Measurements from ENCODE around the gene POU6F2.

POU6F2 gene

DNA sequence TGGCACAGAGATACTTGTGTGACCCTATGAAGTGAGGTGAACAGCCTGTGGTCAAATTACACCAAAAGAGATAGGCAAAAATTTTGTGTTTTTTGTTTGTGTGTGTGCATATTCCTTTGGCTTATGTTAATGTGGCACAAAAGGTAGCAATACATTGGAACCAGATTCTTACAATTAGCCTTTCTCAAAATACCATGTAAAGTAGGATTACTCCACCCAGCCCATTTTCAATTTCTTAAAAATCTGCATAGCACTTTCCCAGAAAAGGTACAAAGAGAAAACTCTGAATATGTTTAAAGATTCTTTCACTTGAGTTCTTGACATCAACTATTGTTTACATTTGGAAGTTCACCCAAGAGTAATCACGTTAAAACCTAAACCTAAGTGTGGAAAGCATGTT, 431.2 kb downstream of the POU6F2 start:
- no peak for DNase-seq

DNA sequence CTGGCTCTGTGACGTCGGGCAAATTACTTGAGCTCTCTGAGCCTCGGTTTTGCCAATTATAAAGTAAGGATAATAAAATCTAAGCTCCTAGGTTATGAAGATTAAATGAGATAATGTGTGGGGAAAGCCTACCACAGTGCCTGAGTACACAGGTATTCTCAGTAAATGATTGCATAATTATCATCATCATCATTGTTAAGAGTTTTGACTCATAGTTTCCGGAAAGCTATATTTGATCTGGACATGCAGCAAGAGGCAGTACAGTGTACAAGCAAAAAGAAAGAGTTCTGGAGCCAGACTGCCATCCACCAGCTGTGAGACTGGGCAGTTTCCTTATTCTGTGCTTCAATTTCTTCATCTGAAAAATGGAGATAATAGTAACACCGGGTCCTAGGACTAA, 432.9 kb downstream of the POU6F2 start:
- DNase-seq = no peak

DNA sequence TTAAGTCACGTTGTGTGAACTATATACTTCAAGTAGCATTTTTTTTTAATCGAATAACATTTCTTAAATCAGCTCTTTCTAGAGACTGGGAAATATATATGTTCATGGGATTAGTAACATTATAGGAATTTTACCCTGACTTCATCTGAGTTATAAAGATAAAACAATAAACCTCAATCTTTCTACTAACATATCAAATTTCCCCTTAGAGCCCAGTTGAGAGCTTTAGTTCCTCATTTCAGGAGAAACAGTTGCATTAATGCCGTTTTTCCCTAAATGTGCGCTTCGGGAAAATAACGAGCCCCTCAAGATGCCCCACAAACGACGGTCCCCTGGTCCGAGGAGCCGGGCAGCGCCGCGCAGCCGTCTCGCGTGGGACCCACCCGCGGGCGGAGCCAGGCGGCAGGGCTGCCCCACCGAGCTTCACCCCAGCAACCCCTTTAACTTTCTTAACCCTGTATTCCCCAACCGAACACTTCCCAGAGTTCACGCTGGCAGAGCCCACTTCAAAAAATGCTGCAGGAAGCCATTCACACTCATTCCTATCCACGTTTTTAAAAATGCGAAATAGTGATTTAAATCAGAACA, 436.0 kb downstream of the POU6F2 start:
- no peak for DNase-seq

DNA sequence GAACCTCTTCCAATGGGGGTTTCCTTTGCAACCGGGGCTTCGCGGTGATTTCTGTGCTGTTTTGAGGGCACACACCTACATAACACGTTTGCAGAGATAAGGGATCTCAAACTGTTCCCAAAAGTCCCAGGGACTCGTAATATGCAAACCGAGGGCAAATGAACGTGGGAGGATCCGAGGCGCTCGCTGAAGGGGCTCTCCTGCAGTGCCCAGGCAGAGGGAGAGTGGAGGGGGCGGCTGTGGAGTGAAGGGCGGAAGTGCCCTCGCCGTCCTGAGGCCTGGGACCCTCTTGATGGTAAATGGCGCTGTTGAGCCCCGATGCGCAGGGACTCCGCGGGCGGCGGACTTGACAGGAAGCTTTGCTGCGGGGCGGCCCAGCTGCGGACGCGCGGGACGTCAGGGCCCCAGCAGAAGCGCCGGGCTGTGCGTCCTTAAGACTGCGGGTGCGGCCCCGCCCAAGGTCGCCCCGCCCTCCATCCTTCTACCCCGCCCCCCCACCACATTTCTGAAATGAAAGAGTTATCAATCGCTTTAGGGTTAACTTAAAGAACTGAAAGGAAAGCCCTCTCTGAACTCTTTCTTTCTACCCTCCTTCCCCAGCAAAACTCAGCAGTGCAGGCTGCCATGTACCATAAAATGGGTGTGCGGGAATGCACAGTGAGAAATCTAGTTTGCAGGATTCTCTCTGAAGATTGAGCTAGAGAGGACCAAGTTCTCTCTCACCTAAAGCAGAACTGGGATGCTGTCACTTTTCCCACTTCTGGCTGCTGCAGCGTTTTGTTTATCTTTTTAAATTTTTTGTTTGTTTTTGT, 436.7 kb downstream of the POU6F2 start:
- no peak for DNase-seq

DNA sequence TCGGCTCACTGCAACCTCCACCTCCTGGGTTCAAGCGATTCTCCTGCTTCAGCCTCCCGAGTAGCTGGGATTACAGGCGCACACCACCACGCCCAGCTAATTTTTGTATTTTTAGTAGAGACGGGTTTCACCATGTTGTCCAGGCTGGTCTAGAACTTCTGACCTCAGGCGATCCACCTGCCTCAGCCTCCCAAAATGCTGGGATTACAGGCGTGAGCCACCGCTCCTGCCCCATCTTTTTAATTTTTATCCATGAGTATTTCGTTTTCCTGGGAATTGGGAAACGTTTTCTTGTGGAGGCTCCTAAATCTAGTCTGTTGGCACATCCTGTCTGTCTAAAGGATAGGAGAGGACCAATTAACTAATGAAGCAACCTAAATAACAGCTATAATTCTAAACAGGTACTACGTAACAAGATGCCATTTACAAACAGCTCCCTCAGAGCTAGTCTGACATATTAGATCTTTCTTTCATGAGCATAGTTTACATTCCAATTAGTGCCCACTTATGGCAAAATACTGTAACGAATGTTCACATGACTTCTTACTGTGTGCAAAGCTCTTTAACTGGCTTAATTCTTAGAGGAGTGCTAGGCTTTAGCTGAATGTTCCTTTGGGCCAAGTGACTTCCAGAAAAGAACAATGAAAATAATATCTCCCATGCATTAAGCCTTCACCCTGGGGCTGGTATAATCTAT, 437.5 kb downstream of the POU6F2 start:
- DNase-seq = no peak

DNA sequence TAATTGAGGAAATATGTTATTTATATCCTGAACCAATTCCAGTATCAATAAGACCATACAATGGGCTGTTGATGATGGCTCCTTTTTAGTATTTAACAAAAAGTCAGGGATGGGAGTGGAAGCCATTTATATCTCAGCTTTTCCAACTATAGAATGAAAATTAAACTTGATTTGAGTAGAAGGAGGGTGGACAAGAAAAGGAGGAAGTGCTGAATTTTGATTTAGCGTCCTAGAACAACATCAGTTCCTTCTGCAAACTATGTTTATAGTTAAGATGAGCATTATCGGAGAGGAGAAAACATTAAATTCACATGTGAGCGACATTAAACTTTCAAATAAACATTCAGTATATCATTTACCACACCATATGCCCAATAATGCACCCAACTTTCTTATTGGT, 439.2 kb downstream of the POU6F2 start:
- DNase-seq = no peak

DNA sequence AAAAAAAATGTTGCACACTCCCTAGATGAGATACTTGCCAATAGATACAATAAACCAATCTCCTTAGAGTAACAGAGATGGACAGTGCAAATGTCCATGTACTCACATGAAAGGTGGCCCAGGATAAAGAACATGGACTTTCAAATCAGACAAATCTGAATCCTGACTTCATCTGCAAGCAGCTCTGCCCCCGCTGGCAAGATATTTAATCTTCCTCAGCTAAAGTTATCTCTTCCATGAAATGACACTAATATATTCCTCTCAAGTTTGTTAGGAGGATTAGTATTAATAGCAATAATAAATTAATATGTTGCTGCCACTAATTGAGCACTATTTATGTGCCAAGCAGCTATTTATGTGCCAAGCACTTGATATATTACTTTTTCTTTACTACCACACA, 439.9 kb downstream of the POU6F2 start:
- no peak for DNase-seq

DNA sequence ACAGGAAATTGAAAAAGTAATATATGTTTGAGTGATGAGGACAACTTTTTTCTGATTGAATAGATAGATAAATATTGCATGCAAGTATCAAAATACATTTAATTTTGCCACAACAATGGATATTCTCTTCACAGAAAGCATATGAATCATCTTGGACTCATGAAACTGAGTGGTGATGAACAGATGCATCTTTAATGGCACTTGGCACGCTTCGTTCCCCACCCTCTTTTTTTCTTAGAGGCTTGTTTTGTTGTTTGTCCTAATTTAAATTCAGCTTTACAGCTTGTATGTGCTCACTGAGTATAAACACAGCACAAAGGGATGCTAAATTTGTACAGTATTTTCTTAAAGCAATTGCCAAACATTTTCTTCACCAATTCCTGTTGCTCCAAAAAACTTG, 443.5 kb downstream of the POU6F2 start:
- no peak for DNase-seq

DNA sequence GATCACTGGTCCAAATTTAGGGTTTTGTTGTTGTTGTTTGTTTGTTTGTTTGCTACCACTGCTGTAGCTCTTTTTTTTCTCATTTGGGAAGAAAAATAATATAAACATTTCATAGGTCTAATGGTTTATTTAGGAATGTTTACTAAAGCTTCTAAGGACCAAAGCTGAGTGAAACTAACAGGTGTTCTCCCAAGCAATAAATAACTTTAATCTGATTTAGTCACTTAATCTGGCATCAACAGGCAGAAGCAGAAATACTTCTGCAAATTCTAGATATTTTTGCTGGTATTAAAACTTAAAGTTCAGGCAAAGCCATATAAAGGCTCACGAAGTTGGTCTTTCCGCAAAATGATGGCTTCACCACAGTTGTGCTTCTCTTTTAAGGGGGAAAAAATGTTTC, 444.0 kb downstream of the POU6F2 start:
- no peak for DNase-seq

DNA sequence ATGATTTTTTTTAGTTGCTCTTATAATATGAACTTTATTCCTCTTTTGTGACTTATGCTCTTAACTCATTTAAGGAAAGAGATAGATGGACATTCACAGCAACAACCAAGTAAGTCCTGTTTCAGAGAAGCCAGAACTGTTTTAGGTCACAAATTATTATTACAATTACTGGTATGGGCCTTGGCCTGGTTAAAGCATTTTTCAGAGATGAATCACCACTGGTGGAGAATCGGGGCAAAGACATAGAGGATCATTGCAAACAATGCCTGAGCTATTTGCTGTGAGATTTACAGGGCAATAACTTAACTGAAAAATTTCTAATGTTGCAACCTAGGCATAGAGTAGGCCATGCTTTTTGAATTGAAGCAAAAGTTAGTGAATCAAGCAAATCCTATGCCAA, 450.5 kb downstream of the POU6F2 start:
- DNase-seq = no peak

DNA sequence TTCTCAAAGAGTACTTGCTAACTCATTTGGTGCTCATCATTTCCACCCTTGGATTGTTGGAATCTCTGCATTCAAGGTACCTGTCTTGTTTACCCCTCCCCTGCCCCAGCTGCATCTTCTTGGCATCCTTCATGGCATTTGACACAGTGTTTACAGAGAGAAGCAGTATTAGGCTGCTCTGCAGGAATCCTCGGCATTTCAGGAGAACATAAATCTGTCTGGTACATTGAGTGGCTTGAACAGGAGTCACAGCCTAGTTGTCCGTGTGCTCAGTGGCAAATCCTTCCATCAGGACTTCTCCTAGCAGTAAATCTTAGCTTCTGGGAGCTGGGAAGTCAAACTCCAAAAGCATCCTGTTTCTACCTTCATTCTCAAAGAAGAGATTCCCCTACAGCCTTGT, 451.7 kb downstream of the POU6F2 start:
- no peak for DNase-seq

DNA sequence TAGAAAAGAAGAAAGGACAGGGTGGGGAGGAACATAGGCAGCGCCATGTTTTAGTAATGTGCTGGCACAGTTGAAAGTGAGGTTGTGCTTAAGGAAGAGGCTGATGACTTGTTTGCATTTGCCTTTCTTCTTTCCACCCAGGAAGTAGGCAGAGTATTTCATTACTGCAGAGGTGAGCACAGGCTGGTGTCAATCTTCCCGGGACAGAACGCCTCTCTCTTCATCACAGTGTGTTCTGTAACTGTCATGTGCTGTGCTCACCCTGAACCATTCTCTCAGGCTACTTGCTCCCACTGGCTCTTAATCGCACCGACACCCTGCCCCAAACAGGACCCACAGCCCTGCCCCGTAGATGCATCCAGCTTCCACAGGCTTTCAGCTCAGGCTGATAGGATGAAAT, 452.7 kb downstream of the POU6F2 start:
- DNase-seq = no peak

DNA sequence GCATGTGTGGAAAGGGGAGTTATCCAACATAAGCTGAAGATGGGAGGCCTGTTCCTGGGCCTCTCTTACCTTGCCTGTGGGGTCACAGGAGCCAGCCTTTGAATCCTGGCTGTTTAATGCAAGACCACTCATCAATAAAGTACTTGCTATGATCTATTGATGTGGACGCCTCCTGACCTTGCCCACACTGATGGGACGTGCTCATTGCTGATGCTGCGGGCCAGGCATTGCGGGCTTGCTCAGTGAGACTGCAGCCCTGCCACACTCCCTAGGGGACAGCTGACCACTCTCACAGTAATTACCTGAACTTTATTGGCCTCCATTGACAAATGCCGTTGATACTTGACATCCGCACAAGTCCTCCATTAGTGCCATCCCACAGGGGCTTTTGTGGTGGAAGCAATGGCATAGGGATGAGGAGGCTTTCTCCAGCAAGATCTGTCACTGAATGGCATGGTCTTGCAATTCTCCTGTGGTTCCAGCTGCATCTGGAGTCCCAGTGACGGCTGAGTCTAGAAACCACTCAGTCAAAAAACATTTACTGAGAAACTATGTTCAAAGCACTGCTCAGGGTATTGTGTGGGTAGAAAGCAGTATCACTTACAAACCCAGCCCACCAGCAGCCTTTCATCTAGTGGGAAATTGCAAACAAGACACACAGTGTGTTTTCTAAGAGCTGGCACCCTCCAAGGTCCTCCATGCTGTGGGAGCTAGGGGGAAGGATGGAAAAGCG, 453.4 kb downstream of the POU6F2 start:
- no peak for DNase-seq

DNA sequence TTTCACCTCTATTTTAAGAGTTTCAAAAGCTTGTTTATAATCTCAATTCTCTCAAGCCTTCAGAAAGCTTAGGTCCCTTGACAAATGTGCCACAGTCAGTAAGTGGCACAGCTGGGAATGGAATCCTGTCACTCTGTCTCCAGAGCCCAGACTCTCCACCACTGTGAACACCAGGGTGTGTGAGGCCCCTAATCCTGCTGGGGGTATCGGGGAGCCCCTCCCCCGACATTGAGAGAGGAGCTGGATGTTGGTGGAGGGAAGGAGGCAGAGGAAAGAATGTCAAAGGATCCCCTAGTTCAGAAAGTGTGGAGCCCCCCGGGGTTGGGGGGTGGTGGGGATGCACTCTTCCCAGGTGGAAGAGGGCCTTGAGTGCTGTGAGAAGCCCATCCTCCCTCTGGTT, 454.7 kb downstream of the POU6F2 start:
- no peak for DNase-seq

DNA sequence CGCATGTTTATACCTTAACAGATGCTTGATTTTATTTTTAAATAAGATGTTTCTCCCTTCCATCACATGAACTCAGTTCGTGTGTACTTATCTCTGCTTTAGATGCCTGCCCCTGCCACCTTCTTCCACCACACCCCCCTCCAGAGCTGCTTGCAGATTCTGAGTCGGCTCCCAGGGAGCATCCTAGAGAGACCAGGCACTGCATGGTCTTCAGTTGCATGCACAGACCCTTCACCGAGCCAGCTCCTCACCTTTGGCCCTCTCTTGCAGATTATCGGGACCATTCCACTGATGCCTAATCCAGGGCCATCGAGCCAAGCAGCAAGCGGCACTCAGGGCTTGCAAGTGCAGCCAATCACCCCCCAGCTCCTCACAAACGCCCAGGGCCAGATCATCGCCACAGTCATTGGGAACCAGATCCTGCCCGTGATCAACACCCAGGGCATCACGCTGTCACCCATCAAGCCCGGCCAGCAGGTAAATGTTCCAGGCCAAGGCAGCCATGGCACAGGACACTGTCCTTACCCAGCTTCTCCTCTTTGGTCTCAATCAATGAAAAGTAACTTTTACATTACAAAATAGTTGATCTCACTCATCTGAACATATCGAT, 455.2 kb downstream of the POU6F2 start:
- DNase-seq = no peak

DNA sequence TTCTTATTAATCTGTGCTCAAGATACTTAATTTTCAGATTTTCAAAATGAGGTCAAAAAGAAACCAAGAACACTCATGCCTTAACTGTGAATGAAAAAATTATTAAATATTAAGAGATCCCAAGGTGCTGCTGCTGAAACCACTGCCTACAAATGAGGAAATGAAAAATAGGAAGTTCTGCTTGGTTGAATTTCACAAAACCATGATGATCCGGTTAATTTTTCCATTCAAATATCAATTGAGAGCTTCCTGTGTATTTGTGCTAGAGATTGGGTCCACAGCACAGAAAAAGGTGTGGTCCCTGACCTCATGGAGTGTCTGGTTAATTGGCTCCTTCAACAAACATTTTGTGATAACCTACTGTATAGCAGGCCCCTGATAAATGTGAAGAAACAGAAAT, 455.8 kb downstream of the POU6F2 start:
- DNase-seq = no peak

DNA sequence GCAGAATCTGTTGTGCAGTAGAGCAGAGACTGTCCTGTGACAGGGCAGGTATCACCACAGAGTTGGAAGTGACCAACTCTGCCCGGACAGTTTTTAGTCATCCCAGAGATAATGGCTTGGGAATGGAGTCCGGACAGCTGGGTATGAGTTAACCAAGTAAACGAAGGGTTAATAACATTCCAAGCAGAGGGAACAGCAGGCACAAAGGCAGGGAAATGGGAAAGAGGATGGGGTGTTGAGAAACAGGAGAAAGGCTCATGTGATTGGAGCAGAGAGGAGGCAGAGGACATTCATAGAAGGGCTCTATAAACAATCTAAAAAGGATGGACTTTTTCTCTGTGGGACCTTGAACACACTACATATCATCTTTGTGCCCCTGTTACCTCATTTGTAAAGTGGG, 456.3 kb downstream of the POU6F2 start:
- no peak for DNase-seq

DNA sequence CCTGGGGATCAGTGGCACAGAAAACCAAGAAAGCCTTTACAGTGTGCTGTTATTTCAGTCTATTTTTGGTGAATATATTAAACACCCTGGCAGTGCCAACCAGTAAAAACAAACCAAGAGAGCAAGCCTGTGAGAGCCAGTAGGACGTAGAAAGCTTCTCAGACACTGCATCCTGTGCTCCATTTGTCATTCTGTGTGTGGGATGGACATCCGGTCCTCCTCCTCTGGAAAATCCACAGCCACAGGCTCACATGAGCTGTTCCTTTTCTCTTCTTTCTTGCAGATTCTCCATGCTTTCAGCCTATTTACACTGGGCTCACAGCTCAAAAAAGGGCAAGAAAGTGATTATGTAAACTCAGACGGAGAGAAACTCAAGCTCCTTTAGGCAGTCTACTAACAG, 468.8 kb downstream of the POU6F2 start:
- no peak for DNase-seq

DNA sequence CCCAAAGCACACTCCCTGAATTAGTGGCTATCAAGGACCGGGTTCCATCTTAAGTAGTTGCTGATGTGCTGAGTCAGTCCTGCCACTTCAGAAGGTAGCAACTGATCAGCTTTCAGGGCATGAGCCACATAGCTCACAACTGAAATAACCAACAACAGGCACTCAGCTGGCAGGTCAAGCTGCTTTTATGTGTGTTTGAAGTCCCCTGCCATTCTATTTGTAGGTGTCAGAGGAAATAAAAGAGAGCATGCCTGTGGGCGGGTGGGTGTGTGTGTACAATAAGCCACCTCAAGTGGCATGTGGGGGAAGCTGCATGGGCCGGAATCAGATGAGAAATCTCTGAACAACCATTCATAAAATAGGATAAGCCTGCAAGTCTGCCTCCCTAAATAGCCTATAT, 474.2 kb downstream of the POU6F2 start:
- no peak for DNase-seq

DNA sequence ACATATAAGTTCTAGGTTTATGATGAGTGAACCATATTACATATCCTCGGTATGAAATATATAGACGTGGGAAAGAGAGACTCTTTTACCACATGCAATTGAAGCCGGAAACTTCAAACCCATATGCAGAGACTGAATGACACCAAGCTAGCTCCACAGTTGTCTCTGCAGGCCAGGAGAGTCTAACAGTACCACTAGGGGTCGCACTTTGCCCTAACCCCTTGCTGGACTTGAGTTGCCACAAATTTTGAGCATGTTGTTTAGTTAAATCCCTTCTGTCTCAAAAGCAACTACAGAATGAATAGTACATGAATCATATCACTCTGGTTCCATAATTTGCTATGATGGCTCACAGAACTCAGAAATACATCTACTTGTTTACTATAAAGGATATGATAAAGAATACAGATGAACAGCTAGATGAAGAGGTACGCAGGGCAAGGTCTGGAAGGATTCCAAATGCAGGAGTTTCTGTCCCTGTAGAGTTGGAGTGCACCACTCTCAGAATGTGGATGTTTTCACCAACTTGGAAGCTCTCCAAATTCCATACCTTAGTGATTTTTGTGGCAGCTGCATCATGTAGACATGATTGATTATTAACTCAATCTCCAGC, 476.1 kb downstream of the POU6F2 start:
- no peak for DNase-seq

DNA sequence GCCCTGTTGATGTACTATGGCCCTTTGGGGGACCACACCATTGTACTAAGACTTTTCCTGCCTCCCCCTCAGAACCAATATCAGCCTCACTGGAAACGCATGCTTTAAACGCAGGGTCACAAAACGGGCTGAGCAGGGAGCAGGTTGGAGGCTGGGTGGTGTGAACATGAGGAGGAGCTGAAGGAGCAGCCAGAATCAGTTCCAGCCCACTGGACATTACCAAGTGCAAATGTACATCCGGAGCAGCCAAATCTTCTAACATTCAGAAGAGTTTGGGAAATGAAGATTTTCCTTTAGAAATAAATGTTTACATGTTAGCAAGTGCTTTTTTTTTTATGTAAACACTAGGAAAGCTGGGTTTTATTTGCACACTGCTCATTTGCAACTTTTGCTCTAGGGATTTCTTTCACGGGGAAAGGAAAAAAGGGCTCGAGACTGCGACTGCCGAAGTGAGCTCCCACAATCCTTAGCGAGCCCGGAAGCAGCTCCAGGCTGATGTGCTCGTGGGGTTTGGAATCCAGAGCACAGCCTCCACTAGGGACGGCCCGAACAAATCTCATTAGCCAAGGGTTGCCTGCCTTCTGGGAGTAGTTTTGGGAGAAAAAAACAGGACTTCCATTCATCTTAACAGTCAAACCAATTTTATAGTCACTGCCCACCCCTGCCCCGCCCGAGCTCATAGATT, 480.5 kb downstream of the POU6F2 start:
- no peak for DNase-seq

DNA sequence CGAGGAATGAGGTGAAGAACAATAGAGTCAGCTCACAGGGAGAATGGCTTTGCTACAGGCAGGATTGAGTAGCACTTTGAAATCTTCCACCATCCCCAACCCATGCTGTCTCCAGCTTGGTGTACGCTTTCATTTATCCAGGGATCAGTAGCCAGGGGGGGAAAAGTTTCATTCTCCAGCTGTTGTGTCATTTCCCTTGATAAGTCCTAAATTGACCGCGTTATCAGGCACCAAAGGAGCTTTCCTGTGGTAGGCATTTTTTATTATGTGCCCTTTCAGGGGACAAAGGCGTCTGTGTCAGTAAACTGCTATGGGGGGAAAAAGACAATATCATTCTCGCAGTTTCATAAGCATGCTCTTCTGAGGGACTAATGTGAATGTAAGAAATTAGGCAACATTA, 481.9 kb downstream of the POU6F2 start:
- no peak for DNase-seq

Data from NCI-H2107 (cell line).